H1 (cell line): Measurements from ENCODE around the gene ATOH8. TPM values are rescaled to one million over a fixed set of nuclear protein-coding genes. Genes with fewer than 3 reads are reported as not detected.

Source experiments
- SAP30 ChIP-seq: fragments of 300-600 bp; sonication (generic); IDR thresholded peaks from 2 replicates; pipeline ENCODE4 v1.7.1; 2012; ENCODE audit warnings: low read length, moderate library complexity, mild to moderate bottlenecking, inconsistent platforms; ENCODE audit not compliant: insufficient read depth, insufficient replicate concordance
- polyA plus RNA-seq, 7 experiments: library from polyadenylated mRNA; depleted of rRNA in 3 of 7; stranded (reverse) in 5 of 7; unstranded in 2 of 7; fragments of >200 nt in 5 of 7; fragments of 200-250 nt in 2 of 7; gene quantifications; 1 replicate in 5 of 7; 2 replicates in 1 of 7; 4 replicates in 1 of 7; pipeline versions ENCODE4 v1.2.1 to v1.2.3, GENCODE V29; 2011 to 2013; ENCODE audit warnings: missing spikeins in 2 of 7, mixed read lengths in 2 of 7
- total RNA-seq: library from RNA; stranded (reverse); fragmentation: NEBNext Ultra II Directional; extraction: Animal tissue kit (Norgen Biotek cat#: 25700); gene quantifications from 2 replicates; pipeline ENCODE4 v1.2.1, GENCODE V29; 2021

ATOH8 gene
- total and polyA plus RNA-seq, 2 of the 8 experiments (the other 6 are each of a cell fraction or from before 2014, with no cell fraction given) = 0.50 to 0.53 TPM

GRCh38 chr2:85823951-85824350, 70.2 kb downstream of the ATOH8 start (continued):
- TF ChIP-seq SAP30 = no peak
